Raji (cell line): Measurements from ENCODE around the gene INPP5A.

Source experiments
- POLR2A ChIP-seq: IDR thresholded peaks from 2 replicates; pipeline ENCODE4 v1.6.1; 2011; ENCODE audit warnings: low read depth, low read length, control low read depth; ENCODE audit not compliant: insufficient read depth

INPP5A gene

GRCh38 chr10:132690401-132690800 lies 152.8 kb downstream of the INPP5A start:
- TF ChIP-seq POLR2A, result no peak

GRCh38 chr10:132690821-132691610 lies 153.4 kb downstream of the INPP5A start:
- TF ChIP-seq POLR2A, result no peak

- TF ChIP-seq POLR2A, result no peak
Measured at GRCh38 chr10:132691711-132692153, 154.1 kb downstream of the INPP5A start.

- TF ChIP-seq POLR2A, result no peak
Measured at GRCh38 chr10:132692311-132692710, 154.7 kb downstream of the INPP5A start.

GRCh38 chr10:132693676-132694075 lies 156.1 kb downstream of the INPP5A start:
- no peak for TF ChIP-seq POLR2A

- TF ChIP-seq POLR2A, result no peak
Measured at GRCh38 chr10:132696204-132696603, 158.6 kb downstream of the INPP5A start.

GRCh38 chr10:132696728-132697577 lies 159.4 kb downstream of the INPP5A start:
- TF ChIP-seq POLR2A, result no peak

GRCh38 chr10:132697578-132698200 lies 160.1 kb downstream of the INPP5A start:
- TF ChIP-seq POLR2A, result no peak

GRCh38 chr10:132698211-132698751 lies 160.7 kb downstream of the INPP5A start:
- TF ChIP-seq POLR2A, result no peak

GRCh38 chr10:132698761-132699391 lies 161.3 kb downstream of the INPP5A start:
- TF ChIP-seq POLR2A, result no peak

GRCh38 chr10:132699411-132700155 lies 162.0 kb downstream of the INPP5A start:
- no peak for TF ChIP-seq POLR2A

- no peak for TF ChIP-seq POLR2A
Measured at GRCh38 chr10:132700156-132701098, 162.8 kb downstream of the INPP5A start.
